GM19438 (cell line): ENCODE data around the gene MS4A13.
"Not testable (repeated sequence)": the region's sequence is repeated elsewhere in the genome, so short reads cannot be mapped to it uniquely, and the experiment has no call there.

ENCODE experiments used
- ATAC-seq: cut with Tn5 transposase; IDR thresholded peaks from one replicate; pipeline ENCODE4 v1.9.1; 2021; ENCODE audit warnings: low read depth; ENCODE audit not compliant: unreplicated experiment

Gene MS4A13

GRCh38 chr11:60528934-60529333, 13.7 kb downstream of the MS4A13 start:
- no peak for ATAC-seq

- ATAC-seq = no peak
These were observed 15.4 kb downstream of the MS4A13 start for GRCh38 chr11:60530454-60531100.

GRCh38 chr11:60532383-60532782, 17.2 kb downstream of the MS4A13 start:
- not testable (repeated sequence) for ATAC-seq

GRCh38 chr11:60538627-60539026, 23.4 kb downstream of the MS4A13 start:
- ATAC-seq = not testable (repeated sequence)

- no peak for ATAC-seq
These were observed 28.9 kb downstream of the MS4A13 start for GRCh38 chr11:60544077-60544476.

- no peak for ATAC-seq
These were observed 46.1 kb downstream of the MS4A13 start for GRCh38 chr11:60561254-60561653.

GRCh38 chr11:60563553-60564235, 48.5 kb downstream of the MS4A13 start:
- ATAC-seq = no peak

- ATAC-seq = no peak
These were observed 51.6 kb downstream of the MS4A13 start for GRCh38 chr11:60566776-60567175.

- no peak for ATAC-seq
These were observed 55.8 kb downstream of the MS4A13 start for GRCh38 chr11:60570970-60571369.

- no peak for ATAC-seq
These were observed 74.4 kb downstream of the MS4A13 start for GRCh38 chr11:60589611-60590010.
